Measurements from ENCODE around the gene LENG9. TPM values are rescaled to one million over a fixed set of nuclear protein-coding genes. Genes with fewer than 3 reads are reported as not detected.

The LENG9 gene
- total RNA-seq, 4 donors from 2014 or later, result 2.6 to 9.1 (median 4.5) TPM

- H3K4me3 ChIP-seq, result no peak overlapping the region
- no peak overlapping the region for H3K27ac ChIP-seq
- ATAC-seq, result no peak
- no peaks in the 10 kb centered on the region for H3K9me3 ChIP-seq
- WGBS, 2 donors (ENCODE audit: low coverage in 1 of 2), result no CpG with 5 or more reads among the region's 11 CpGs
- H3K27me3 ChIP-seq, result peaks cover 86% of the 10 kb centered on the region
- no peaks in the 10 kb centered on the region for H3K36me3 ChIP-seq
- no peak for TF ChIP-seq CTCF (IDR thresholded peaks at IDR 0.05)
- no peak for TF ChIP-seq POLR2AphosphoS5 (IDR thresholded peaks at IDR 0.05)
- TF ChIP-seq EP300 (IDR thresholded peaks at IDR 0.05), result no peak
- no peak for TF ChIP-seq POLR2A (IDR thresholded peaks at IDR 0.05)
- H3K4me1 ChIP-seq, result peaks cover 0 to 27% (median 11%) of the 10 kb centered on the region in 3 donors
These were observed 35.0 kb downstream of the LENG9 start for GRCh38 chr19:54428323-54429175.

GRCh38 chr19:54427586-54427985 is 36.0 kb downstream of the LENG9 start:
- Histone ChIP-seq H3K9me3 (no peaks in the 10 kb centered on the region), H3K4me1 (peaks cover 0 to 27% (median 11%) of the 10 kb centered on the region in 3 donors), H3K36me3 (no peaks in the 10 kb centered on the region), H3K27ac (no peak overlapping the region), H3K4me3 (no peak overlapping the region), H3K27me3 (peaks cover 94% of the 10 kb centered on the region)
- TF ChIP-seq CTCF (IDR thresholded peaks at IDR 0.05), result no peak
- no peak for TF ChIP-seq POLR2A (IDR thresholded peaks at IDR 0.05)
- TF ChIP-seq EP300 (IDR thresholded peaks at IDR 0.05), result no peak
- no peak for TF ChIP-seq POLR2AphosphoS5 (IDR thresholded peaks at IDR 0.05)
- 82 to 83% methylated on average over 9 to 10 of the region's 11 CpGs for WGBS, 2 donors (ENCODE audit: low coverage in 1 of 2)
- ATAC-seq, result no peak

- no CpG with 5 or more reads among the region's 17 CpGs for WGBS, 2 donors (ENCODE audit: low coverage in 1 of 2)
- Histone ChIP-seq H3K9me3 (no peaks in the 10 kb centered on the region), H3K36me3 (no peaks in the 10 kb centered on the region), H3K4me3 (no peak overlapping the region), H3K27ac (no peak overlapping the region), H3K4me1 (peaks cover 0 to 19% (median 11%) of the 10 kb centered on the region in 3 donors), H3K27me3 (peaks cover 95% of the 10 kb centered on the region)
- TF ChIP-seq POLR2A (IDR thresholded peaks at IDR 0.05), result no peak
- TF ChIP-seq EP300 (IDR thresholded peaks at IDR 0.05), result no peak
- no peak for TF ChIP-seq POLR2AphosphoS5 (IDR thresholded peaks at IDR 0.05)
- TF ChIP-seq CTCF (IDR thresholded peaks at IDR 0.05), result no peak
- no peak for ATAC-seq
These were observed 37.2 kb downstream of the LENG9 start for GRCh38 chr19:54426291-54426931.

- H3K27ac ChIP-seq, result no peak overlapping the region
- TF ChIP-seq CTCF (IDR thresholded peaks at IDR 0.05) (no peak), POLR2A (IDR thresholded peaks at IDR 0.05) (no peak), POLR2AphosphoS5 (IDR thresholded peaks at IDR 0.05) (no peak), EP300 (IDR thresholded peaks at IDR 0.05) (no peak)
- WGBS, 2 donors (ENCODE audit: low coverage in 1 of 2), result 29 to 53% methylated on average over 1 to 3 of the region's 5 CpGs
- peaks cover 95% of the 10 kb centered on the region for H3K27me3 ChIP-seq
- H3K9me3 ChIP-seq, result no peaks in the 10 kb centered on the region
- no peak for ATAC-seq
- H3K4me3 ChIP-seq, result no peak overlapping the region
- H3K36me3 ChIP-seq, result no peaks in the 10 kb centered on the region
- H3K4me1 ChIP-seq, result peaks cover 0 to 17% (median 2%) of the 10 kb centered on the region in 3 donors
These were observed 38.2 kb downstream of the LENG9 start for GRCh38 chr19:54425382-54425723.

All from gastroesophageal sphincter (tissue), 4 donors.